GM10266 (cell line): Measurements from ENCODE around the gene GORASP1.

ENCODE experiments used
- DNase-seq: peaks from one replicate; pipeline ENCODE4 v3.0.0; 2012; ENCODE audit errors: extremely low spot score
- TF ChIP-seq, protein P1 (sequence below): IDR thresholded peaks from 2 replicates; pipeline ENCODE4 v1.5.1; 2012; ENCODE audit warnings: mild to moderate bottlenecking, low read depth; ENCODE audit not compliant: control insufficient read depth, insufficient read depth; ENCODE audit errors: missing control alignments

GORASP1 gene

DNA sequence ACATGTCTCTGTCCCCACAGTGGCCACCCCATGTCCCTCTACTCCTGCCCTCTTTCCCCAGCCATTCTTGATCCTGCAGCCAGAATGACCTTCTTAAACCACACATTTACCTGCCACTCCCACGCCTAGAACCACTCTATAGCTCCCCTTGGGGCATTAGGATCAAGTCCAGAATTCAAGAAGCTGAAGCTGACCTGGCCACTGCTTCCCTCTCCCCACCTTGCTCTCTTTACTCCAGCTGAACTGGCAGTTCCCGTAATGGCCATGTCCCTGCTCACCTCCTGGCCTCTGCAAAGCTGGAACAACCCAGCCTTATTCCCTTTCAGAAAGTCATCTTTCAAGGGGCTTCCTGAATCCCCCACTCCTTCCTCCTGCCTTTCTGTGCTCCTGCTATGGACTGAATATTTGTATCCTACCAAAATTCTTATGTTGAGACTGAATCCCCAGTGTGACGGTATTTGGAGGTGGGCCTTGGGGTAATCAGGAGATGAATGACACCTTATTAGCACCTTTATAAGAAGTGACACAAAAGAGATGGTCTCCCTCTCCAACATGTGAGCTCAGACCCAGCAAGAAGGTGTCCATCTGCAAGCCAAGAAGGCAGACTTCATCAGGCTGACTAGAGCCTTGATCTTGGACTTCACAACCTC lies 42.2 kb upstream of the GORASP1 start:
- DNase-seq, result no peak
- TF ChIP-seq, protein P1, sequence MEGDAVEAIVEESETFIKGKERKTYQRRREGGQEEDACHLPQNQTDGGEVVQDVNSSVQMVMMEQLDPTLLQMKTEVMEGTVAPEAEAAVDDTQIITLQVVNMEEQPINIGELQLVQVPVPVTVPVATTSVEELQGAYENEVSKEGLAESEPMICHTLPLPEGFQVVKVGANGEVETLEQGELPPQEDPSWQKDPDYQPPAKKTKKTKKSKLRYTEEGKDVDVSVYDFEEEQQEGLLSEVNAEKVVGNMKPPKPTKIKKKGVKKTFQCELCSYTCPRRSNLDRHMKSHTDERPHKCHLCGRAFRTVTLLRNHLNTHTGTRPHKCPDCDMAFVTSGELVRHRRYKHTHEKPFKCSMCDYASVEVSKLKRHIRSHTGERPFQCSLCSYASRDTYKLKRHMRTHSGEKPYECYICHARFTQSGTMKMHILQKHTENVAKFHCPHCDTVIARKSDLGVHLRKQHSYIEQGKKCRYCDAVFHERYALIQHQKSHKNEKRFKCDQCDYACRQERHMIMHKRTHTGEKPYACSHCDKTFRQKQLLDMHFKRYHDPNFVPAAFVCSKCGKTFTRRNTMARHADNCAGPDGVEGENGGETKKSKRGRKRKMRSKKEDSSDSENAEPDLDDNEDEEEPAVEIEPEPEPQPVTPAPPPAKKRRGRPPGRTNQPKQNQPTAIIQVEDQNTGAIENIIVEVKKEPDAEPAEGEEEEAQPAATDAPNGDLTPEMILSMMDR, result no peak

DNA sequence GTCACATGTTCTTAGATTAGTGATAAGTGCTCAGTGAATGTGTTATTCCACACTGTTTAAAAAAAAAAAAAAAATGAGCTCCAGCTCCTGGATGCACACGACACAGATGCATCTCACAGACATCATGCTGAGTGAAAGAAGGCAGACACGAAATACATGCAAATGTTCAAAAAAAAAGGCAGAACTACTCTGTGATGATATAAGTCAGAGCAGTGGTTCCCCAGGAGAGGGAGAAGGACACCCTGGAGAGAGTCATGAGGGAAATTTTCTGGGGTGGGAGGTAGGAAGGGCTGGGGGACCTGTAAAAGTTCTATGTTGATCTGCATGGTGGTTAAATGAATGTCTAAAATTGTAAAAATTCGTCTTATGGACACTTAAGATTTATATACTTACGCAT lies 41.6 kb upstream of the GORASP1 start:
- TF ChIP-seq, protein P1, result no peak

DNA sequence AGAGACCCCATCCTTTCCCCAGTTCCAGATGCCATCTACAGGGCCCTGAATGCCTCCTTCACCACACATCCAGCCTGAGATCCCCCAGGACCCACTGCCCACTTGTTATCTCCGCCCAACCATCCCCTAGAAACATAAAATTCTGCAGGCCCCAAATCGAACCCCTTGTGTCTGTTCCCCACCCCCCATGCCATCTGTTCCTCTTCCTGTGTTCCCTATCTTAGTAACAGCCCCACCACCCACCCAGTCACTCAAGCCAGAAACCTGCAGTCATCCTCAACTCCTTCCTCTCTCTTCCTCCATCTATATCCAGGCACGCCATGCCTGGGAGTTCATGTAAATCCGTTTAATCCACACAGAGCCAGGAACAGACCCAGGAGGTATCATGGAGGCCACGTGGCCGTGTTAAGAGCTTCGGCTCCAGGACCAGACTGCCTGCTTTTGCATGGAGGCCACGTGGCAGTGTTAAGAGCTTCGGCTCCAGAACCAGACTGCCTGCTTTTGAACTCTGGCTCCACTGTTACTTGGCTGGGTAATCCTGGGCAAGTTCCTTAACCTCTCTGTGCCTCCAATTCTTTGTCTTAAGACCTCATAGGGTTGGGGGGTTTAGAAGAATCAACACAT lies 41.1 kb upstream of the GORASP1 start:
- DNase-seq, result no peak
- TF ChIP-seq, protein P1, result no peak

More for the DNA sequence above, 41.6 kb upstream of the GORASP1 start:
- DNase-seq, result no peak

DNA sequence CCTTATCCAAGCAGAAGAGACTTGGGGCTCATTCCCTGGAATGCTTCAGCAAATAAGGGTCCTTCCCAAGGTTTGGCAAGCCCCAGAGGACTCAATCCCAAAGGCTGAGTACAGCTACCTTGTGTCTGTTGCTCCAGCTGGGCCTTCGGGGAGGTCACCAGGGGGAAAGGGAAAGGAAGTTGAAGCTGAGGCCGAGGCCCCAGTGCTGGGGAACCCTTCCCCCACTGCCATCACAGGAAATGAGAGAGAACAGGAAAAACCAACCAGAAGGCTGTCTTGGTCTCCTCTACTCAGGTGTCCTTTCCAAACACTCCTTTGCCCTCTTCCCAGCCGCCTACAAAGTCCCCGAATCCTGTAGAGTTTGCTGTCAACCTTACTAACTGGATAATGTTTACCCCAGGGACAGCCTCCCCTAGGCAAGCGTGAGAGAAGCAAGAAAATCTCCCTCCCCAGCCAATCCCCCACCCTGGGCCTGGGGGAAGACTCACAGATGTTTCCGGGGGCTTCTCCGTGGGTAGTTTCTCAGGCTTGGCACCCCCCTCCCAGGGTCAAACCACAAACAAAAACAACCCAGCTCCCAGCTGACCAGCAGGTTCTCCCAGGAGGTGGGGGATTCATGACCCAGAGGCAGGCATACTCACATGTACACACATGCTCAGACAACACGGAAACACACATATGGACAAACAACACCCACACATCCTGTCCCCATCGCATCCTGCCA lies 40.4 kb upstream of the GORASP1 start:
- DNase-seq, result peak; percentile 55
- TF ChIP-seq, protein P1, result no peak

DNA sequence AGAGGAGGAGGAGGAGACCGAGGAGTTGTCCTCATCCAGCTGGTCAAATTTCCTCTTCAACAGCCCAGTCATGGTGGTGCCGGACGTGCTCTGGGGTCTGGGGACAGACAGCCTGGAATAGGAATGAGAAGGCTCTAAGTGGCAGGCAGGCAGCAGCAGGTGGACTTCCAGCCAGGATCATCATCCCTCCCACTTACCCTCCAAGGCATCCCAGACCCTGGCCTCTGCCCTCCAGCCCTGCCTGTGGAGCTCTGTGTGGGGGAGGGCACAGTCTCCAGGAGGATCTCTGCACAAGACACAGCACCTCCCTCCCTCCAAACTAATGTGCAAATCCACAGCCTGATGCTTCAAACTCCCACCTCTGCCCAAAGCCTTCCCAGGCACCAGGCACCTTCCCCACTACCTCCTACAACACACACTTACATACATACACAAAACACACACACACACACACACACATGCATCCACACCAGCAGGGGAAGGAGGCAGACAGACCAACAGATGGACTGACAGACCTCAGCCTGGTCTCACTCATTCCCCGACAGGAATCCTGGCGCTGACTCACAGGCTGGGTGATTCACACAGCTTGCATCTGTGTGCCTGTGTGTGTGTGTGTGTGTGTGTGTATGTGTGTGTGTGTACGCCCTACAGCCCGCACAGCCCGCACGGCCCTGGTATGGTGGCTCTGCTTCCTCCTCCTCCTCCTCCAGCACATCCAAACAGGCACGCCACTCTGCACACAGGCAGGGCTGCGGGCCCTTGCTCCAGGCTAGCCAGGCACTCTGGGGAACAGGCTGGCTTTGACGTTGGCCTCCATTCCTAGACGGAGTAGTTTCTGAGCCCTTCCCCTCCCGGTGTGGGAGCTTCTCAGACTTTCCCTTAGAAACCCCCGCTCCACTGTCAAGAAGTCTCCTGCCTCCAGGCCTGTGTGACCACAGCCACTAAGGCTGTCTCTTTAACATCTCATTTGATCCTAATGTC lies 39.5 kb upstream of the GORASP1 start:
- DNase-seq, result no peak
- TF ChIP-seq, protein P1, result no peak

DNA sequence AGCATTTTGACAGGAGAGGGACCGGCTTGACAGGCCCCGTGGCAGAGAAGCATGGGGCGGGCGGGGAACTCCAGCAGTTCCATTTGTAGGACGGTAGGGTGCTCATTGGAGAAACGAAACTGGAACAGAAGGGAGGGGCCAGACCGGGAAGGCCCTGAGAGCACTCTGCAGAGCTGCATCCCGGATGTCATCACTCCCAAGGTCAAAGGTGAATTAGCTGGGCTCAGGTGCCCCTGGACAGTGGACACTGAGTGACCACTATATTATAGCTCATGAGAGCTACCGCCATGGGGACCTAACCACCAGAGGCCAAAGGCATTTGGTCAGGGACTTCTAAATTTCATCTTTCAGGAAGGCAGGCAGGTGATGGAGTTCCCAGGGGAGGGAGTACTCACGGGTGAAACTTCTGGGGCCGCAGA lies 38.7 kb upstream of the GORASP1 start:
- DNase-seq, result no peak
- TF ChIP-seq, protein P1, result no peak
